NCI-H748 (cell line): ENCODE measurements around the gene ERCC3.
"Not testable (repeated sequence)": the region's sequence is repeated elsewhere in the genome, so short reads cannot be mapped to it uniquely, and the experiment has no call there.

Experiments used
- DNase-seq: peaks from one replicate; lab custom pipeline; 2025; ENCODE audit not compliant: unreplicated experiment; lab: John Stamatoyannopoulos, UW

Gene ERCC3

GRCh38 chr2:127279781-127280180, 14.2 kb downstream of the ERCC3 start:
- no peak for DNase-seq

- DNase-seq, result no peak
Observed at GRCh38 chr2:127278959-127279358, 15.0 kb downstream of the ERCC3 start.

- DNase-seq, result no peak
Observed at GRCh38 chr2:127277028-127277427, 16.9 kb downstream of the ERCC3 start.

- no peak for DNase-seq
Observed at GRCh38 chr2:127275789-127276188, 18.2 kb downstream of the ERCC3 start.

- no peak for DNase-seq
Observed at GRCh38 chr2:127275356-127275755, 18.6 kb downstream of the ERCC3 start.

- DNase-seq, result no peak
Observed at GRCh38 chr2:127270663-127271062, 23.3 kb downstream of the ERCC3 start.

- no peak for DNase-seq
Observed at GRCh38 chr2:127261804-127262406, 32.0 kb downstream of the ERCC3 start.

GRCh38 chr2:127259355-127259754, 34.6 kb downstream of the ERCC3 start:
- no peak for DNase-seq

- DNase-seq, result no peak
Observed at GRCh38 chr2:127256866-127257265, 37.1 kb downstream of the ERCC3 start.

GRCh38 chr2:127256381-127256780, 37.6 kb downstream of the ERCC3 start:
- DNase-seq, result no peak

GRCh38 chr2:127255721-127256120, 38.2 kb downstream of the ERCC3 start:
- no peak for DNase-seq

- no peak for DNase-seq
Observed at GRCh38 chr2:127255146-127255545, 38.8 kb downstream of the ERCC3 start.

- no peak for DNase-seq
Observed at GRCh38 chr2:127254386-127254981, 39.5 kb downstream of the ERCC3 start.

- DNase-seq, result not testable (repeated sequence)
Observed at GRCh38 chr2:127241184-127241583, 52.8 kb downstream of the ERCC3 start.

GRCh38 chr2:127239395-127239794, 54.5 kb downstream of the ERCC3 start:
- DNase-seq, result no peak

- not testable (repeated sequence) for DNase-seq
Observed at GRCh38 chr2:127237768-127238167, 56.2 kb downstream of the ERCC3 start.

GRCh38 chr2:127235082-127235702, 58.8 kb downstream of the ERCC3 start:
- DNase-seq, result no peak

- DNase-seq, result no peak
Observed at GRCh38 chr2:127233710-127234109, 60.2 kb downstream of the ERCC3 start.

GRCh38 chr2:127231130-127231865, 62.6 kb downstream of the ERCC3 start:
- DNase-seq, result no peak

GRCh38 chr2:127229555-127229954, 64.4 kb downstream of the ERCC3 start:
- DNase-seq, result no peak

- no peak for DNase-seq
Observed at GRCh38 chr2:127228102-127228501, 65.8 kb downstream of the ERCC3 start.

GRCh38 chr2:127227264-127227660, 66.7 kb downstream of the ERCC3 start:
- not testable (repeated sequence) for DNase-seq
